H9 (cell line): ENCODE measurements around the gene MBTD1. TPM values are rescaled to one million over a fixed set of nuclear protein-coding genes. Genes with fewer than 3 reads are reported as not detected.

Experiments used
- DNase-seq: peaks from one replicate; pipeline ENCODE4 v3.0.0-alpha.2; 2017
- H2AFZ ChIP-seq: one replicate; pipeline ENCODE4 v1.6.1; 2013; ENCODE audit warnings: mild to moderate bottlenecking, low read length, control low read depth, moderate library complexity
- H2AK5ac ChIP-seq: 2 replicates; pipeline ENCODE4 v1.6.1; 2013; ENCODE audit warnings: low read length, control low read depth, mixed read lengths; ENCODE audit not compliant: insufficient read length
- H2BK120ac ChIP-seq: one replicate; pipeline ENCODE4 v1.6.1; 2013; ENCODE audit warnings: low read depth, mild to moderate bottlenecking, low read length, control low read depth, inconsistent platforms; ENCODE audit not compliant: poor library complexity, severe bottlenecking
- H2BK12ac ChIP-seq: 2 replicates; pipeline ENCODE4 v1.6.1; 2013; ENCODE audit warnings: low read length, control low read depth, mixed read lengths, low read depth; ENCODE audit not compliant: insufficient read length
- H2BK15ac ChIP-seq: 2 replicates; pipeline ENCODE4 v1.6.1; 2013; ENCODE audit warnings: low read depth, low read length, control low read depth
- H2BK20ac ChIP-seq: one replicate; pipeline ENCODE4 v1.6.1; 2013; ENCODE audit warnings: low read depth, mild to moderate bottlenecking, low read length, control low read depth, inconsistent platforms; ENCODE audit not compliant: poor library complexity, severe bottlenecking
- H2BK5ac ChIP-seq: 2 replicates; pipeline ENCODE4 v1.6.1; 2013; ENCODE audit warnings: low read length, control low read depth, mixed read lengths; ENCODE audit not compliant: insufficient read length
- H3K14ac ChIP-seq: 2 replicates; pipeline ENCODE4 v1.6.1; 2013; ENCODE audit warnings: low read length, control low read depth; ENCODE audit not compliant: insufficient read depth
- H3K18ac ChIP-seq: 2 replicates; pipeline ENCODE4 v1.6.1; 2013; ENCODE audit warnings: low read depth, mild to moderate bottlenecking, mixed read lengths, low read length, control low read depth; ENCODE audit not compliant: insufficient read length
- H3K23ac ChIP-seq: 2 replicates; pipeline ENCODE4 v1.6.1; 2013; ENCODE audit warnings: low read length, control low read depth, mixed read lengths, low read depth; ENCODE audit not compliant: insufficient read length
- H3K23me2 ChIP-seq: 2 replicates; pipeline ENCODE4 v1.6.1; 2013; ENCODE audit warnings: low read depth, mild to moderate bottlenecking, mixed read lengths, low read length, control low read depth; ENCODE audit not compliant: insufficient read length, poor library complexity, severe bottlenecking
- H3K27ac ChIP-seq: 2 replicates; pipeline ENCODE4 v1.5.1; 2013; ENCODE audit warnings: low read length, control low read depth, mixed read lengths, low read depth; ENCODE audit not compliant: insufficient read length
- H3K27me3 ChIP-seq: 2 replicates; pipeline ENCODE4 v1.6.1; 2013; ENCODE audit warnings: low read length, control low read depth, inconsistent platforms; ENCODE audit not compliant: insufficient read depth
- H3K4ac ChIP-seq: 2 replicates; pipeline ENCODE4 v1.6.1; 2013; ENCODE audit warnings: low read depth, mild to moderate bottlenecking, control low read depth, inconsistent platforms, low read length, moderate library complexity
- H3K4me1 ChIP-seq: 2 replicates; pipeline ENCODE4 v1.6.1; 2013; ENCODE audit warnings: low read length, control low read depth, inconsistent platforms; ENCODE audit not compliant: insufficient read depth
- H3K4me2 ChIP-seq: 2 replicates; pipeline ENCODE4 v1.6.1; 2013; ENCODE audit warnings: low read length, control low read depth, mixed read lengths; ENCODE audit not compliant: insufficient read length, insufficient read depth
- H3K56ac ChIP-seq: 2 replicates; pipeline ENCODE4 v1.6.1; 2013; ENCODE audit warnings: low read depth, mild to moderate bottlenecking, mixed read lengths, low read length, control low read depth; ENCODE audit not compliant: insufficient read length
- H3K79me1 ChIP-seq: 2 replicates; pipeline ENCODE4 v1.6.1; 2013; ENCODE audit warnings: low read depth, mild to moderate bottlenecking, moderate library complexity, low read length, control low read depth, inconsistent platforms; ENCODE audit not compliant: insufficient read depth, poor library complexity, severe bottlenecking
- H3K79me2 ChIP-seq: 2 replicates; pipeline ENCODE4 v1.6.1; 2013; ENCODE audit warnings: low read length, control low read depth, inconsistent platforms; ENCODE audit not compliant: insufficient read depth
- H3K9ac ChIP-seq: 2 replicates; pipeline ENCODE4 v1.6.1; 2013; ENCODE audit warnings: low read length, control low read depth, mixed read lengths; ENCODE audit not compliant: insufficient read length; ENCODE audit errors: extremely low read depth
- H3K9me3 ChIP-seq: one replicate; pipeline ENCODE4 v1.6.1; 2013; ENCODE audit warnings: low read depth, low read length, inconsistent platforms; ENCODE audit not compliant: control insufficient read depth
- H3T11ph ChIP-seq: one replicate; pipeline ENCODE4 v1.6.1; 2013; ENCODE audit warnings: mild to moderate bottlenecking, low read length, control low read depth, inconsistent platforms
- H4K20me1 ChIP-seq: one replicate; pipeline ENCODE4 v1.6.1; 2013; ENCODE audit not compliant: control insufficient read depth, insufficient read length, insufficient read depth
- H4K5ac ChIP-seq: 2 replicates; pipeline ENCODE4 v1.6.1; 2013; ENCODE audit warnings: low read depth, mild to moderate bottlenecking, mixed read lengths, low read length, control low read depth; ENCODE audit not compliant: insufficient read length
- H4K8ac ChIP-seq: replicated peaks from 2 replicates; pipeline ENCODE4 v1.6.1; 2013; ENCODE audit warnings: low read length, control low read depth, mixed read lengths, low read depth; ENCODE audit not compliant: insufficient read length
- H4K91ac ChIP-seq: 2 replicates; pipeline ENCODE4 v1.6.1; 2013; ENCODE audit warnings: low read depth, mild to moderate bottlenecking, moderate library complexity, mixed read lengths, low read length, control low read depth; ENCODE audit not compliant: insufficient read length
- H3K27ac Mint-ChIP-seq, 3 experiments: 2 replicates in 2 of 3; 3 replicates in 1 of 3; pipeline ENCODE4 v1.8.0; 2020 to 2021; ENCODE audit warnings: mixed read lengths in 3 of 3, mild to moderate bottlenecking in 1 of 3, moderate library complexity in 1 of 3
- H3K27me3 Mint-ChIP-seq: 2 replicates; pipeline ENCODE4 v1.8.0; 2021; ENCODE audit warnings: low read depth, mild to moderate bottlenecking, moderate library complexity, mixed read lengths
- H3K36me3 Mint-ChIP-seq, 3 experiments: 2 replicates in 2 of 3; 3 replicates in 1 of 3; pipeline ENCODE4 v1.8.0; 2020 to 2021; ENCODE audit warnings: low read depth in 3 of 3, mixed read lengths in 3 of 3; ENCODE audit not compliant: insufficient read depth in 1 of 3
- H3K4me1 Mint-ChIP-seq, 2 experiments: 2 replicates each; pipeline ENCODE4 v1.8.0; 2020; ENCODE audit warnings: mixed read lengths in 2 of 2
- H3K4me3 Mint-ChIP-seq, 2 experiments: 2 replicates in 1 of 2; 3 replicates in 1 of 2; pipeline ENCODE4 v1.8.0; 2020 to 2021; ENCODE audit warnings: mild to moderate bottlenecking in 2 of 2, mixed read lengths in 2 of 2, moderate library complexity in 1 of 2
- H3K9me3 Mint-ChIP-seq, 2 experiments: 2 replicates in 1 of 2; 3 replicates in 1 of 2; pipeline ENCODE4 v1.8.0; 2020; ENCODE audit warnings: mild to moderate bottlenecking in 2 of 2, mixed read lengths in 2 of 2, moderate library complexity in 1 of 2
- CTCF ChIP-seq: fragments of 200-600 bp; sonication (generic); conservative IDR thresholded peaks from 3 replicates; pipeline ENCODE4 v1.8.0; 2021; ENCODE audit warnings: antibody characterized with exemption, mild to moderate bottlenecking
- WGBS: extraction: QIAGEN DNeasy Blood & Tissue Kit; methylation state at CpG from one replicate; pipeline ENCODE4 v1.1.7; 2013; ENCODE audit warnings: missing lambda C conversion rate, low lambda C conversion rate, mixed read lengths; ENCODE audit not compliant: insufficient read length; ENCODE audit errors: extremely low coverage; 5-methylcytosine and 5-hydroxymethylcytosine counted together
- total RNA-seq: library from RNA; stranded (reverse); gene quantifications from 2 replicates; pipeline ENCODE4 v1.2.1, GENCODE V29; 2021

MBTD1 gene
- total RNA-seq, 1 experiment from 2014 or later: 49.6 TPM

DNA sequence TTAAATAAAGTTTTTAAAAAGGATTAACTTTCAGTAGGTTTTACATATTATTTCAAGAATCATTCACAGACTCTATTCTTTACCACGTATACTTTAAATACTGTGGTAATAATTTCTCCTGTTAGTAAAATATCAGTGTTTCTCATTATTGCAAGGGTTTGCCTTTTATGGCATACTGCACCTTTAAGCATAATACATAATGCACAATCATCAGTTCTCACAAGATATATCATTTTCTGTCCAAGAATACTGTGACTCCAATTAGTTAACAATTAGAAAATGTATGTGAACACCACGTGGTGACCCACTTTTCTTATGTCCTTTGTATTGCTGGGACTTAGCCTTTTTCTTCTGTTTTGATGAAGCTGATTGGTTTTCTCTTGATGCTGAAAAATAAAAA is 68.0 kb downstream of the MBTD1 start:
- Histone ChIP-seq H4K5ac (no peak overlapping the region), H3K27me3 (no peaks in the 10 kb centered on the region), H3K23ac (no peak overlapping the region), H3K9me3 (no peaks in the 10 kb centered on the region), H3K14ac (no peak overlapping the region), H4K91ac (no peak overlapping the region), H3K4me2 (no peak overlapping the region), H3T11ph (no peak overlapping the region), H3K79me2 (no peaks in the 10 kb centered on the region), H3K27ac (no peak overlapping the region), H3K56ac (no peak overlapping the region), H2AFZ (no peak overlapping the region), H4K20me1 (no peaks in the 10 kb centered on the region), H3K9ac (no peak overlapping the region), H3K4me1 (no peaks in the 10 kb centered on the region), H2BK12ac (no peak overlapping the region), H2BK20ac (no peak overlapping the region), H3K4ac (no peak overlapping the region), H3K79me1 (no peaks in the 10 kb centered on the region), H2BK15ac (no peak overlapping the region), H3K18ac (no peak overlapping the region), H2BK5ac (no peak overlapping the region), H2AK5ac (no peak overlapping the region), H4K8ac (no peak overlapping the region), H2BK120ac (no peak overlapping the region), H3K23me2 (no peaks in the 10 kb centered on the region)
- no peak for TF ChIP-seq CTCF
- WGBS: no CpG with 5 or more reads among the region's 2 CpGs
- Mint-ChIP-seq H3K27ac (no peak overlapping the region), H3K9me3 (no peaks in the 10 kb centered on the region), H3K4me3 (no peak overlapping the region), H3K4me1 (no peaks in the 10 kb centered on the region), H3K36me3 (peaks cover 16 to 71% (median 65%) of the 10 kb centered on the region in 3 experiments; a peak in 6 of 7 replicates), H3K27me3 (no peaks in the 10 kb centered on the region)
- no peak for DNase-seq
